ENCODE measurements around the gene CRYGA.
"Not testable (repeated sequence)": the region's sequence is repeated elsewhere in the genome, so short reads cannot be mapped to it uniquely, and the experiment has no call there.

The CRYGA gene

GRCh38 chr2:208122248-208122647 lies 41.1 kb downstream of the CRYGA start:
- DNase-seq = no peak

GRCh38 chr2:208118918-208119317 lies 44.5 kb downstream of the CRYGA start:
- DNase-seq = no peak

GRCh38 chr2:208117390-208117789 lies 46.0 kb downstream of the CRYGA start:
- not testable (repeated sequence) for DNase-seq

- no peak for DNase-seq
These were observed 50.4 kb downstream of the CRYGA start for GRCh38 chr2:208112969-208113368.

GRCh38 chr2:208112273-208112745 lies 51.1 kb downstream of the CRYGA start:
- not testable (repeated sequence) for DNase-seq

All from amniotic stem cell (primary cell).